ENCODE results near the gene PPP4R4. TPM values are rescaled to one million over a fixed set of nuclear protein-coding genes. Genes with fewer than 3 reads are reported as not detected.
A peak's percentile ranks its signal among the peaks of the same experiment; 100 is the strongest.

PPP4R4 gene
- total and polyA plus RNA-seq, 2 of the 4 experiments (the other 2 are of a cell fraction): 0.17 to 0.36 TPM

- Histone ChIP-seq H3K4me2 (ENCODE audit: low read depth, low read length) (no peak overlapping the region), H3K18ac (ENCODE audit: low read depth, low read length) (no peak overlapping the region), H3K4ac (ENCODE audit: low read depth, low read length) (no peak overlapping the region), H2BK5ac (ENCODE audit: low read depth, low read length, poor library complexity, severe bottlenecking) (no peak overlapping the region), H4K5ac (ENCODE audit: low read depth, low read length) (no peak overlapping the region), H3K9me1 (ENCODE audit: insufficient read depth, low read length) (peaks cover 10% of the 10 kb centered on the region; the same call in 1 of the 2 replicates), H2AFZ (replicated peaks; ENCODE audit: low read length, poor library complexity) (no peak overlapping the region), H3K4me1 (ENCODE audit: control insufficient read depth, insufficient read depth, low read length) (peaks cover 13% of the 10 kb centered on the region), H3K14ac (replicated peaks; ENCODE audit: low read depth, low read length) (no peak overlapping the region), H3K4me3 (ENCODE audit: insufficient read depth, low read depth, low read length) (no peak overlapping the region), H3K36me3 (ENCODE audit: control insufficient read depth, insufficient read depth, low read length) (peaks cover 12% of the 10 kb centered on the region), H2BK15ac (ENCODE audit: low read depth, low read length) (no peak overlapping the region), H3K56ac (ENCODE audit: extremely low read depth, insufficient read depth, low read length) (no peak overlapping the region), H2BK120ac (ENCODE audit: low read depth, low read length) (no peak overlapping the region), H3K23ac (ENCODE audit: low read depth, low read length) (no peak overlapping the region), H2AK5ac (ENCODE audit: low read depth, low read length) (no peak overlapping the region), H3K27ac (ENCODE audit: insufficient read depth, low read length) (no peak overlapping the region), H2AK9ac (replicated peaks; ENCODE audit: low read depth, low read length, poor library complexity) (peak overlapping the region; percentile 57), H4K91ac (ENCODE audit: insufficient read depth, low read depth, low read length) (no peak overlapping the region), H4K8ac (ENCODE audit: low read depth in 2 of 2, low read length in 2 of 2) (no peak overlapping the region), H3K79me1 (ENCODE audit: low read depth in 1 of 2, low read length in 2 of 2) (peaks cover 0 to 14% of the 10 kb centered on the region in 2 experiments; a peak in 1 of 4 replicates), H3K9me3 (ENCODE audit: control insufficient read depth, insufficient read depth, low read length) (no peaks in the 10 kb centered on the region), H3K27me3 (ENCODE audit: control insufficient read depth, insufficient read depth, low read length) (no peaks in the 10 kb centered on the region), H3K9ac (ENCODE audit: low read depth, low read length) (no peak overlapping the region), H2BK20ac (ENCODE audit: low read depth, low read length) (no peak overlapping the region), H4K20me1 (ENCODE audit: insufficient read depth, low read length) (no peaks in the 10 kb centered on the region)
- DNase-seq: no peak
- no peak for ATAC-seq (ENCODE audit: low read depth)
- ChIA-PET CTCF (interaction anchor here (0.6 kb wide), 1 partner anchor 75 kb away, joined by 3 read pairs; no protein-coding TSS in a partner anchor), POLR2A (ENCODE audit: unreplicated experiment) (no interaction called here)
- no peak for TF ChIP-seq ELK1 (IDR thresholded peaks at IDR 0.05; ENCODE audit: borderline replicate concordance, low read depth, low read length)
- TF ChIP-seq RAD21 (IDR thresholded peaks at IDR 0.05; ENCODE audit: low read length): no peak
- TF ChIP-seq MAFK (IDR thresholded peaks at IDR 0.05; ENCODE audit: low read depth, low read length): no peak
- TF ChIP-seq NFE2L2 (IDR thresholded peaks at IDR 0.05; ENCODE audit: low read depth, low read length): no peak
- no peak for TF ChIP-seq RCOR1 (IDR thresholded peaks at IDR 0.05; ENCODE audit: insufficient replicate concordance, low read length)
- no peak for TF ChIP-seq SMC3 (IDR thresholded peaks at IDR 0.05; ENCODE audit: low read depth, low read length)
- TF ChIP-seq POLR2A (IDR thresholded peaks at IDR 0.05; ENCODE audit: low read depth, low read length): no peak
- TF ChIP-seq CHD1 (IDR thresholded peaks at IDR 0.05; ENCODE audit: low read depth, low read length): no peak
- TF ChIP-seq CTCF (conservative IDR thresholded peaks at IDR 0.05; ENCODE audit: low read depth, low read length): no peak
- intact Hi-C loops (cut with micrococcal nuclease) (no loop called here), in situ Hi-C loops (cut with MboI; ENCODE audit: low sequenced_read_pairs) (no loop called here), dilution Hi-C loops (cut with HindIII; ENCODE audit: low sequenced_read_pairs, unreplicated experiment) (no loop called here)
- no CpG with 5 or more reads among the region's 1 CpG for WGBS, 2 experiments (ENCODE audit: extremely low coverage in 2 of 2, insufficient read length in 1 of 2)
- no TSS peak for BruUV-seq (replicated peaks)
Observed at GRCh38 chr14:94126419-94126677, 47.8 kb upstream of the PPP4R4 start.

Data from IMR-90 (cell line).